PFSK-1 (cell line): ENCODE results near the gene ZNF311.

Source experiments
- FOXP2 ChIP-seq: optimal IDR thresholded peaks from 2 replicates; pipeline ENCODE3; 2011; ENCODE audit warnings: borderline replicate concordance, control low read depth, inconsistent platforms; ENCODE audit not compliant: insufficient read depth; ENCODE audit errors: extremely low read length, extremely low read depth
- POLR2AphosphoS5 ChIP-seq: IDR thresholded peaks from 2 replicates; pipeline ENCODE4 v1.6.1; 2012; ENCODE audit warnings: low read depth, mild to moderate bottlenecking, control low read depth, low read length, moderate library complexity
- SIN3A ChIP-seq: IDR thresholded peaks from 2 replicates; pipeline ENCODE4 v1.6.1; 2012; ENCODE audit warnings: mild to moderate bottlenecking, low read length, moderate library complexity, borderline replicate concordance; ENCODE audit not compliant: insufficient read depth
- TAF1 ChIP-seq: IDR thresholded peaks from 2 replicates; pipeline ENCODE4 v1.6.1; 2012; ENCODE audit warnings: low read length, control low read depth, borderline replicate concordance; ENCODE audit not compliant: insufficient read depth
- TF ChIP-seq, protein P1 (sequence below), 2 experiments: IDR thresholded peaks; 2 replicates each; pipeline versions ENCODE4 v1.6.1 to v1.8.0; 2011 to 2012; ENCODE audit warnings: low read depth in 2 of 2, low read length in 2 of 2, control low read depth in 1 of 2, inconsistent platforms in 1 of 2, mild to moderate bottlenecking in 1 of 2, moderate library complexity in 1 of 2; ENCODE audit not compliant: insufficient read depth in 1 of 2

Gene ZNF311

GRCh38 chr6:28968476-28968875, 36.6 kb downstream of the ZNF311 start:
- TF ChIP-seq SIN3A (no peak), TAF1 (no peak), POLR2AphosphoS5 (no peak), FOXP2 (no peak)
- TF ChIP-seq, protein P1, sequence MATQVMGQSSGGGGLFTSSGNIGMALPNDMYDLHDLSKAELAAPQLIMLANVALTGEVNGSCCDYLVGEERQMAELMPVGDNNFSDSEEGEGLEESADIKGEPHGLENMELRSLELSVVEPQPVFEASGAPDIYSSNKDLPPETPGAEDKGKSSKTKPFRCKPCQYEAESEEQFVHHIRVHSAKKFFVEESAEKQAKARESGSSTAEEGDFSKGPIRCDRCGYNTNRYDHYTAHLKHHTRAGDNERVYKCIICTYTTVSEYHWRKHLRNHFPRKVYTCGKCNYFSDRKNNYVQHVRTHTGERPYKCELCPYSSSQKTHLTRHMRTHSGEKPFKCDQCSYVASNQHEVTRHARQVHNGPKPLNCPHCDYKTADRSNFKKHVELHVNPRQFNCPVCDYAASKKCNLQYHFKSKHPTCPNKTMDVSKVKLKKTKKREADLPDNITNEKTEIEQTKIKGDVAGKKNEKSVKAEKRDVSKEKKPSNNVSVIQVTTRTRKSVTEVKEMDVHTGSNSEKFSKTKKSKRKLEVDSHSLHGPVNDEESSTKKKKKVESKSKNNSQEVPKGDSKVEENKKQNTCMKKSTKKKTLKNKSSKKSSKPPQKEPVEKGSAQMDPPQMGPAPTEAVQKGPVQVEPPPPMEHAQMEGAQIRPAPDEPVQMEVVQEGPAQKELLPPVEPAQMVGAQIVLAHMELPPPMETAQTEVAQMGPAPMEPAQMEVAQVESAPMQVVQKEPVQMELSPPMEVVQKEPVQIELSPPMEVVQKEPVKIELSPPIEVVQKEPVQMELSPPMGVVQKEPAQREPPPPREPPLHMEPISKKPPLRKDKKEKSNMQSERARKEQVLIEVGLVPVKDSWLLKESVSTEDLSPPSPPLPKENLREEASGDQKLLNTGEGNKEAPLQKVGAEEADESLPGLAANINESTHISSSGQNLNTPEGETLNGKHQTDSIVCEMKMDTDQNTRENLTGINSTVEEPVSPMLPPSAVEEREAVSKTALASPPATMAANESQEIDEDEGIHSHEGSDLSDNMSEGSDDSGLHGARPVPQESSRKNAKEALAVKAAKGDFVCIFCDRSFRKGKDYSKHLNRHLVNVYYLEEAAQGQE (IDR thresholded peaks at IDR 0.05; ENCODE audit: insufficient read depth in 1 of 2, low read depth in 2 of 2, low read length in 2 of 2), result no peak

DNA sequence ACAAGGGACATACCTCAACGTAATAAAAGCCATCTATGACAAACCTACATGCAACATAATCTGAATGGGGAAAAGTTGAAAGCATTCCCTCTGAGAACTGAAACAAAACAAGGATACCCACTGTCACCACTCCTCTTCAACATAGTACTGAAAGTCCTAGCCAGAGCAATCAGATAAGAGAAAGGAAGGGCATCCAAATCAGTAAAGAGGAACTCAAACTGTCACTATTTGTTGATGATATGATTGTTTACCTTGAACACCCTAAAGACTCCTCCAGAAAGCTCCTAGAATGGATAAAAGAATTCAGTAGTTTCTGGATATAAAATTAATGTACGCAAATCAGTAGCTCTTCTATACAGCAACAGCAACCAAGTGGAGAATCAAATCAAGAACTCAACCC, 39.4 kb downstream of the ZNF311 start:
- TF ChIP-seq POLR2AphosphoS5 (no peak), TAF1 (no peak), SIN3A (no peak), FOXP2 (no peak)
- TF ChIP-seq, protein P1 (IDR thresholded peaks at IDR 0.05; ENCODE audit: insufficient read depth in 1 of 2, low read depth in 2 of 2, low read length in 2 of 2), result no peak

DNA sequence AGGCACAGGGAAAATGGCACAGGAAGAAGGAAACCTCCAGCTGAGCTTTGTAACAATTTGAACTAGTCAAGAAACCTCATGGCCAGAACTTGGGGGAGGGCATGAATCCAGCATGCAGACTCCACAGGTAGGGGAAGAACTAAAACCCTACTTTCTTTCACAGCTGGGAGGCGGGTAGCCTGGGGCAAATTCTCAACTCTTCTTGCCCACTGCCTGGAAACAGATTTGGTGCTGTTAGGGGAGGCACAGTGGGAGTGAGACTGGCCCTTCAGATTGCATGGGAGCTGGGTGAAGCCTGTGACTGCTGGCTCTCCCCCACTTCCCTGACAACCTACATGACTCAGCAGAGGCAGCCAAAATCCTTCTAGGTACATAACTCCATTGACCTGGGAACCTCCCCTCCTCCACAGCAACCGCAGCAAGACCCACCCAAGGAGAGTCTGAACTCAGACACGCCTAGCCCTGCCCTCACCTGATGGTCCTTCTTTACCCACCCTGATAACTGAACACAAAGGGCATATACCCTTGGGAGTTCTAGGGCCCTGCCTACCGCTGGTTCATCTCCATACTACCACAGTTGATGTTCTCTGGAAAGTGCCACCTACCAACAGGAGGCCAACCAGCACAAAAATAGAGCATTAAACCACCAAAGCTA, 44.1 kb downstream of the ZNF311 start:
- TF ChIP-seq POLR2AphosphoS5 (no peak), FOXP2 (no peak), SIN3A (no peak), TAF1 (no peak)
- TF ChIP-seq, protein P1 (IDR thresholded peaks at IDR 0.05; ENCODE audit: insufficient read depth in 1 of 2, low read depth in 2 of 2, low read length in 2 of 2), result no peak

- TF ChIP-seq FOXP2 (no peak), POLR2AphosphoS5 (no peak), SIN3A (no peak), TAF1 (no peak)
- TF ChIP-seq, protein P1 (IDR thresholded peaks at IDR 0.05; ENCODE audit: insufficient read depth in 1 of 2, low read depth in 2 of 2, low read length in 2 of 2), result no peak
Measured at GRCh38 chr6:28956331-28956730, 48.8 kb downstream of the ZNF311 start.
